CD14-positive monocyte (primary cell): ENCODE data around the gene SREK1. TPM values are rescaled to one million over a fixed set of nuclear protein-coding genes. Genes with fewer than 3 reads are reported as not detected.
A peak's percentile ranks its signal among the peaks of the same experiment; 100 is the strongest.
"Not testable (repeated sequence)": the region's sequence is repeated elsewhere in the genome, so short reads cannot be mapped to it uniquely, and the experiment has no call there.

Source experiments
- DNase-seq, 3 donors: peaks; one replicate each; pipeline ENCODE4 v3.0.0-alpha.2; 2011 to 2022
- H2AFZ ChIP-seq: 2 replicates; pipeline ENCODE4 v1.6.0; 2012; ENCODE audit warnings: mild to moderate bottlenecking, low read depth, low read length, inconsistent platforms; ENCODE audit not compliant: insufficient read depth, poor library complexity, severe bottlenecking
- H3K27ac ChIP-seq, 2 donors: 1 replicate in 1 of 2; 2 replicates in 1 of 2; pipeline ENCODE4 v1.5.1; 2012 to 2013; ENCODE audit warnings: low read length in 2 of 2, control low read depth in 1 of 2, inconsistent platforms in 1 of 2, low read depth in 1 of 2, mild to moderate bottlenecking in 1 of 2
- H3K27me3 ChIP-seq, 2 donors: one replicate each; pipeline versions ENCODE4 v1.6.0 to v1.6.1; 2011 to 2013; ENCODE audit warnings: low read length in 2 of 2; ENCODE audit not compliant: control insufficient read depth in 2 of 2, insufficient read depth in 2 of 2
- H3K36me3 ChIP-seq, 2 donors: replicated peaks in 1 of 2; 1 replicate in 1 of 2; 2 replicates in 1 of 2; pipeline versions ENCODE4 v1.5.1 to v1.6.1; 2012 to 2013; ENCODE audit warnings: low read length in 2 of 2, control low read depth in 1 of 2, inconsistent platforms in 1 of 2, mild to moderate bottlenecking in 1 of 2; ENCODE audit not compliant: insufficient read depth in 2 of 2, control insufficient read depth in 1 of 2
- H3K4me1 ChIP-seq, 2 donors: 1 replicate in 1 of 2; 2 replicates in 1 of 2; pipeline versions ENCODE4 v1.5.1 to v1.6.1; 2012 to 2013; ENCODE audit warnings: low read length in 2 of 2, control low read depth in 1 of 2, inconsistent platforms in 1 of 2, mild to moderate bottlenecking in 1 of 2, moderate library complexity in 1 of 2; ENCODE audit not compliant: insufficient read depth in 2 of 2, control insufficient read depth in 1 of 2
- H3K4me2 ChIP-seq: replicated peaks from 2 replicates; pipeline ENCODE3; 2012; ENCODE audit warnings: low read length, moderate library complexity, mild to moderate bottlenecking; ENCODE audit not compliant: poor library complexity, severe bottlenecking; ENCODE audit errors: extremely low read depth
- H3K4me3 ChIP-seq, 3 experiments: fragments of 200-600 bp in 1 of 3; sonication (generic) in 1 of 3; replicated peaks in 1 of 3; 1 replicate in 2 of 3; 2 replicates in 1 of 3; pipeline ENCODE4 v1.5.1; 2011 to 2013; ENCODE audit warnings: low read length in 3 of 3, mild to moderate bottlenecking in 3 of 3, control low read depth in 2 of 3, low read depth in 2 of 3, inconsistent platforms in 1 of 3, moderate library complexity in 1 of 3
- H3K79me2 ChIP-seq: 2 replicates; pipeline ENCODE4 v1.6.0; 2012; ENCODE audit warnings: mild to moderate bottlenecking, control low read depth, inconsistent platforms, low read length, moderate library complexity; ENCODE audit not compliant: insufficient read depth
- H3K9ac ChIP-seq: 2 replicates; pipeline ENCODE4 v1.6.0; 2017; ENCODE audit warnings: low read length, mild to moderate bottlenecking; ENCODE audit not compliant: insufficient read depth, poor library complexity, severe bottlenecking
- H3K9me3 ChIP-seq, 2 donors: replicated peaks in 1 of 2; 1 replicate in 1 of 2; 2 replicates in 1 of 2; pipeline versions ENCODE4 v1.5.1 to v1.6.1; 2012 to 2013; ENCODE audit warnings: low read length in 2 of 2, control low read depth in 1 of 2; ENCODE audit not compliant: control insufficient read depth in 1 of 2, insufficient read depth in 1 of 2
- H4K20me1 ChIP-seq: 2 replicates; pipeline ENCODE4 v1.6.0; 2012; ENCODE audit warnings: mild to moderate bottlenecking, low read length, control low read depth, moderate library complexity; ENCODE audit not compliant: insufficient read depth
- H3K27ac Mint-ChIP-seq, 7 donors: one replicate each; pipeline ENCODE4 v1.8.0; 2020; ENCODE audit warnings: mild to moderate bottlenecking in 7 of 7, mixed read lengths in 7 of 7, moderate library complexity in 6 of 7, inconsistent platforms in 2 of 7
- H3K27me3 Mint-ChIP-seq, 3 donors: one replicate each; pipeline ENCODE4 v1.8.0; 2021 to 2022; ENCODE audit warnings: low read depth in 3 of 3, mild to moderate bottlenecking in 3 of 3, mixed read lengths in 3 of 3, moderate library complexity in 3 of 3, inconsistent platforms in 1 of 3
- H3K36me3 Mint-ChIP-seq, 2 donors: one replicate each; pipeline ENCODE4 v1.8.0; 2020; ENCODE audit warnings: mixed read lengths in 2 of 2, inconsistent platforms in 1 of 2, mild to moderate bottlenecking in 1 of 2
- H3K4me1 Mint-ChIP-seq: one replicate; pipeline ENCODE4 v1.8.0; 2020; ENCODE audit warnings: mild to moderate bottlenecking, mixed read lengths
- H3K4me3 Mint-ChIP-seq, 2 donors: one replicate each; pipeline ENCODE4 v1.8.0; 2020; ENCODE audit warnings: mild to moderate bottlenecking in 2 of 2, mixed read lengths in 2 of 2, moderate library complexity in 1 of 2
- H3K9me3 Mint-ChIP-seq, 7 donors: one replicate each; pipeline ENCODE4 v1.8.0; 2020 to 2022; ENCODE audit warnings: mixed read lengths in 7 of 7, mild to moderate bottlenecking in 6 of 7, moderate library complexity in 6 of 7, inconsistent platforms in 2 of 7
- WGBS: methylation state at CpG from one replicate; pipeline ENCODE4 v1.1.5; 2013; ENCODE audit warnings: missing lambda C conversion rate; ENCODE audit not compliant: insufficient coverage; 5-methylcytosine and 5-hydroxymethylcytosine counted together
- intact Hi-C, 2 donors: fragments of 100-400 bp; cut with micrococcal nuclease; formaldehyde crosslinking; loops; one replicate each; pipeline versions ENCODE4 v1.15.0 to v1.15.1; 2023
- polyA plus RNA-seq, 3 donors: library from polyadenylated mRNA; depleted of rRNA in 1 of 3; unstranded in 2 of 3; stranded (reverse) in 1 of 3; fragments of 300-500 nt in 2 of 3; fragments of >200 nt in 1 of 3; fragmentation: Illumina TruSeq in 2 of 3; gene quantifications; 1 replicate in 2 of 3; 2 replicates in 1 of 3; pipeline ENCODE4 v1.2.3, GENCODE V29; 2012 to 2021
- TF ChIP-seq, protein P1 (sequence below): fragments of 200-600 bp; IDR thresholded peaks from one replicate; pipeline ENCODE4 v1.8.0; 2022; ENCODE audit warnings: antibody characterized with exemption, mild to moderate bottlenecking

SREK1 gene
- polyA plus RNA-seq, 3 donors: 6.4 to 34.8 (median 9.8) TPM

GRCh38 chr5:66136053-66136452 lies 8.0 kb upstream of the SREK1 start:
- Mint-ChIP-seq H3K27ac (no peak overlapping the region), H3K9me3 (peaks cover 0 to 4% (median 2%) of the 10 kb centered on the region in 7 donors), H3K36me3 (no peaks in the 10 kb centered on the region), H3K27me3 (no peaks in the 10 kb centered on the region), H3K4me1 (peaks cover 3% of the 10 kb centered on the region), H3K4me3 (no peak overlapping the region)
- Histone ChIP-seq H3K27me3 (no peaks in the 10 kb centered on the region), H3K9me3 (no peaks in the 10 kb centered on the region), H3K27ac (no peak overlapping the region), H3K4me3 (no peak overlapping the region), H2AFZ (no peak overlapping the region), H3K4me2 (no peak overlapping the region), H4K20me1 (no peaks in the 10 kb centered on the region), H3K36me3 (no peaks in the 10 kb centered on the region), H3K4me1 (no peaks in the 10 kb centered on the region), H3K9ac (no peak overlapping the region), H3K79me2 (no peaks in the 10 kb centered on the region)
- TF ChIP-seq, protein P1, sequence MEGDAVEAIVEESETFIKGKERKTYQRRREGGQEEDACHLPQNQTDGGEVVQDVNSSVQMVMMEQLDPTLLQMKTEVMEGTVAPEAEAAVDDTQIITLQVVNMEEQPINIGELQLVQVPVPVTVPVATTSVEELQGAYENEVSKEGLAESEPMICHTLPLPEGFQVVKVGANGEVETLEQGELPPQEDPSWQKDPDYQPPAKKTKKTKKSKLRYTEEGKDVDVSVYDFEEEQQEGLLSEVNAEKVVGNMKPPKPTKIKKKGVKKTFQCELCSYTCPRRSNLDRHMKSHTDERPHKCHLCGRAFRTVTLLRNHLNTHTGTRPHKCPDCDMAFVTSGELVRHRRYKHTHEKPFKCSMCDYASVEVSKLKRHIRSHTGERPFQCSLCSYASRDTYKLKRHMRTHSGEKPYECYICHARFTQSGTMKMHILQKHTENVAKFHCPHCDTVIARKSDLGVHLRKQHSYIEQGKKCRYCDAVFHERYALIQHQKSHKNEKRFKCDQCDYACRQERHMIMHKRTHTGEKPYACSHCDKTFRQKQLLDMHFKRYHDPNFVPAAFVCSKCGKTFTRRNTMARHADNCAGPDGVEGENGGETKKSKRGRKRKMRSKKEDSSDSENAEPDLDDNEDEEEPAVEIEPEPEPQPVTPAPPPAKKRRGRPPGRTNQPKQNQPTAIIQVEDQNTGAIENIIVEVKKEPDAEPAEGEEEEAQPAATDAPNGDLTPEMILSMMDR: no peak
- DNase-seq: no peak
- intact Hi-C loops: no loop called here
- no CpG with 5 or more reads among the region's 2 CpGs for WGBS

GRCh38 chr5:66136944-66137343 lies 7.2 kb upstream of the SREK1 start:
- H3K4me1 Mint-ChIP-seq, H3K4me2 ChIP-seq, H3K27me3 Mint-ChIP-seq, H3K4me3 ChIP-seq, H3K4me3 Mint-ChIP-seq, H3K36me3 ChIP-seq, intact Hi-C loops, H3K36me3 Mint-ChIP-seq, H3K9me3 ChIP-seq, H3K9me3 Mint-ChIP-seq, H3K27me3 ChIP-seq, H4K20me1 ChIP-seq, H2AFZ ChIP-seq, H3K79me2 ChIP-seq, H3K9ac ChIP-seq, H3K27ac ChIP-seq, H3K4me1 ChIP-seq: not testable (repeated sequence)
- peak overlapping the region in 1 of 7 donors; percentile 47 for H3K27ac Mint-ChIP-seq
- peak; percentile 10 to 29 (median 11) for DNase-seq
- no CpG with 5 or more reads among the region's 3 CpGs for WGBS
